Measurements from ENCODE around the gene SYNDIG1.

GRCh38 chr20:24575811-24576210 is 106.4 kb downstream of the SYNDIG1 start:
- no peak for TF ChIP-seq EZH2phosphoT487 (IDR thresholded peaks at IDR 0.05; ENCODE audit: borderline replicate concordance, low read depth, low read length)
- no peak for TF ChIP-seq CTCF (conservative IDR thresholded peaks at IDR 0.05; ENCODE audit: low read length)
